AG10803 (cell line): Measurements from ENCODE around the gene MYLK2.
A peak's percentile ranks its signal among the peaks of the same experiment; 100 is the strongest.

Experiments
- DNase-seq: peaks from one replicate; pipeline ENCODE4 v3.0.0; 2010; ENCODE audit warnings: low read depth
- H3K4me3 ChIP-seq: 2 replicates; pipeline ENCODE4 v1.5.1; 2011; ENCODE audit warnings: mild to moderate bottlenecking, low read length, control low read depth
- CTCF ChIP-seq: conservative IDR thresholded peaks from 2 replicates; pipeline ENCODE4 v1.5.1; 2011; ENCODE audit warnings: mild to moderate bottlenecking, low read length, control low read depth, inconsistent platforms

Gene MYLK2

GRCh38 chr20:31858760-31859083 lies 39.6 kb downstream of the MYLK2 start:
- H3K4me3 ChIP-seq, result no peak overlapping the region
- TF ChIP-seq CTCF, result no peak
- DNase-seq, result no peak

GRCh38 chr20:31859266-31859997 lies 40.3 kb downstream of the MYLK2 start:
- DNase-seq, result no peak
- H3K4me3 ChIP-seq, result no peak overlapping the region
- TF ChIP-seq CTCF, result no peak

DNA sequence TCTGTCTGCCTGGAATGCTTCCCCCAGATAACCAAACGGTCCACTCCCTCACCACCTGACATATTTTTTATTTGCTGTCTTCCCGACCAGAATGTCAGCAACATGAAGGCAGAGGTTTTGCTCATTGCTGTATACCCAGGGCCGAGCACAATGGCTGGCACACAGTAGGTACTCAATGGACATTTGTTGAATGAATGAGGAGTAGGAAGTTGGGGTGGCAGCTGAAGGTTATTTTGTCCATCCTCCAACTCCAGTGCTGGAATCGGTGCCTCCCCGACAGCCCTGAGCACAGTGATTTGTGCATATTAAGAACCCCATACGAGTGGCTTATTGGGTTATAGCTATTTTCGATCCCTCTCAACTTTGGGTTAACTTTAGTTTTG lies 40.8 kb downstream of the MYLK2 start:
- no peak overlapping the region for H3K4me3 ChIP-seq
- no peak for DNase-seq
- TF ChIP-seq CTCF, result no peak

GRCh38 chr20:31860390-31861134 lies 41.4 kb downstream of the MYLK2 start:
- DNase-seq, result no peak
- no peak for TF ChIP-seq CTCF
- H3K4me3 ChIP-seq, result no peak overlapping the region

- TF ChIP-seq CTCF, result no peak
- DNase-seq, result no peak
These were observed 41.9 kb downstream of the MYLK2 start for GRCh38 chr20:31861135-31861384.

DNA sequence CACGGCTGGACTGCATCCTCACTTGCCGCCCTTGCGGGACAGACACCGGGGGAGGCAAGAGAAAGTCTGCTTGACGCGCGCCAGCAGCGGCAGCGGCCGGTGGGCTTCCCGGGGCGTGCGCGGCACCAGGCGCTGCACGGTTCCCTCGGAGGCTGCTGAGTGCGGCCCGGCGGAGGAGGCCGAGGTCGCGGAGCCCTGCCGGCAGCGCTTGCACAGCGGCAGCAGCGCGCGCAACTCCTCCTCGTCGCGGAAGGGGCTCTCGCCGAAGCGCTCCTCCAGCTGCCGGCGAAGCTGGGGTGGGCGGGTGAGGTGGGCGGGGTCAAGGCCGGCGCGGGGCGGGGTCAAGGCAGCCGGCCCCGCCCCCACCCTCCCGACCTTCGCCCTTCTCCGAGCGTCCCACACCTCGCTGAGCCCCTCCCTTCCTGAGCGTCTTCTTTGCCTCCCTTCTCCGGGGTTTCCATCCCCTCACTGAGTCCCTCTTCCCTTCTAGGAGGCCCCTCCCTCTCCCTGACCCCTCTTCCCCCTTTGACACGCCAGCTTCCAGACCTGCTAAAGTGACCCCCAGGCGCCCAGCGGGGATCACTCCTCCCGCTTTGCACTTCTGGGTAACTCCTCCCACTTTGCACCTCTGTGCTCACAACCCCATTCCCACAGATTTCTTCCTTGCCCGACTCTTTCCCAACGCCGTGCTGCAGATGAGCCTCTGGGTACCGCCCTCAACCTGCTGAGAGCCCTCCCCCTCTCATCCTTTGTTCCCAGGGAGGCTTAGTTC lies 42.4 kb downstream of the MYLK2 start:
- H3K4me3 ChIP-seq, result peak overlapping the region; percentile 30
- no peak for TF ChIP-seq CTCF
- peak; percentile 36 for DNase-seq

More at GRCh38 chr20:31861135-31861384, 41.9 kb downstream of the MYLK2 start:
- peak overlapping the region; percentile 30 for H3K4me3 ChIP-seq

DNA sequence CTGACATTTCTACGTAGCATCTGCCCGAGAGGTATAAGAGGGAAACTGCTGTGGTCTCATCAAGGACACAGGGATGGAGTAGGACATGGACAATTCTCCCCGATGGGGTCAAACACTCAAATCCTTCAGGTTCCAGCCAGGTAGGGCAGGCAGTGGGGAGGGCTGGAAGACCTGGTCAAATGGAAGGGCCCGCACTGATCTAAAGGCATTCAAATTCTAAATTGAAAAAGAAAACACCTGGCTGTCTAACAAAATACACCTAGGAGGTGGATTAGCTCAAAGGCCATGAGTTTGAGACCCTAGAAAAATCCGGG lies 43.0 kb downstream of the MYLK2 start:
- TF ChIP-seq CTCF, result no peak
- no peak for DNase-seq
- H3K4me3 ChIP-seq, result no peak overlapping the region
